Smooth muscle cell (in vitro differentiated cells): ENCODE results near the gene CTSL. TPM values are rescaled to one million over a fixed set of nuclear protein-coding genes. Genes with fewer than 3 reads are reported as not detected.

ENCODE experiments used
- DNase-seq: peaks from one replicate; lab custom pipeline; 2025; ENCODE audit not compliant: unreplicated experiment; lab: John Stamatoyannopoulos, UW
- H2AFZ ChIP-seq: fragments of 200-600 bp; sonication (generic); 2 replicates; pipeline ENCODE4 v1.6.0; 2016; ENCODE audit warnings: antibody characterized with exemption, low read depth, mild to moderate bottlenecking
- H3F3A ChIP-seq: fragments of 200-600 bp; sonication (generic); 2 replicates; pipeline ENCODE4 v1.6.0; 2017; ENCODE audit warnings: antibody characterized with exemption, low read depth
- H3K27ac ChIP-seq: fragments of 200-600 bp; sonication (generic); 2 replicates; pipeline ENCODE4 v1.5.1; 2016; ENCODE audit warnings: low read depth, mild to moderate bottlenecking
- H3K27me3 ChIP-seq: fragments of 200-600 bp; sonication (generic); 2 replicates; pipeline ENCODE4 v1.6.1; 2016; ENCODE audit warnings: low read depth, mild to moderate bottlenecking
- H3K36me3 ChIP-seq: fragments of 200-600 bp; sonication (generic); 2 replicates; pipeline ENCODE4 v1.5.1; 2016; ENCODE audit warnings: low read depth
- H3K4me1 ChIP-seq: fragments of 200-600 bp; sonication (generic); 2 replicates; pipeline ENCODE4 v1.5.1; 2016; ENCODE audit warnings: low read depth
- H3K4me2 ChIP-seq: fragments of 200-600 bp; sonication (generic); 2 replicates; pipeline ENCODE4 v1.6.0; 2016; ENCODE audit warnings: mild to moderate bottlenecking
- H3K4me3 ChIP-seq: fragments of 200-600 bp; sonication (generic); 2 replicates; pipeline ENCODE4 v1.5.1; 2016; ENCODE audit warnings: mild to moderate bottlenecking
- H3K79me2 ChIP-seq: fragments of 200-600 bp; sonication (generic); 2 replicates; pipeline ENCODE4 v1.6.0; 2016; ENCODE audit warnings: low read depth, mild to moderate bottlenecking
- H3K9ac ChIP-seq: fragments of 200-600 bp; sonication (generic); 2 replicates; pipeline ENCODE4 v1.6.0; 2016; ENCODE audit warnings: low read depth
- H3K9me3 ChIP-seq: fragments of 200-600 bp; sonication (generic); replicated peaks from 2 replicates; pipeline ENCODE4 v1.5.1; 2016; ENCODE audit warnings: low read depth
- H4K20me1 ChIP-seq: fragments of 200-600 bp; sonication (generic); 2 replicates; pipeline ENCODE4 v1.6.0; 2016; ENCODE audit warnings: low read depth
- CTCF ChIP-seq: fragments of 200-600 bp; sonication (generic); IDR thresholded peaks from 2 replicates; pipeline ENCODE4 v1.5.1; 2017; ENCODE audit warnings: borderline replicate concordance, mild to moderate bottlenecking, antibody characterized with exemption; ENCODE audit not compliant: insufficient read depth, poor library complexity, severe bottlenecking
- WGBS: methylation state at CpG from one replicate; pipeline ENCODE4 v1.1.7; 2016; ENCODE audit warnings: low lambda C conversion rate; 5-methylcytosine and 5-hydroxymethylcytosine counted together
- polyA plus RNA-seq: library from polyadenylated mRNA; unstranded; fragments of >200 nt; fragmentation: Nextera tagmentation; extraction: Ambion mirVana; gene quantifications from 2 replicates; pipeline ENCODE4 v1.2.1, GENCODE V29; 2016
- total RNA-seq: library from RNA; depleted of rRNA; stranded (reverse); fragments of >200 nt; gene quantifications from 2 replicates; pipeline ENCODE4 v1.2.3, GENCODE V29; 2014

CTSL gene
- total and polyA plus RNA-seq, 2 experiments from 2014 or later = 144 to 174 TPM

GRCh38 chr9:87749335-87750035 is 23.6 kb downstream of the CTSL start:
- Histone ChIP-seq H3K4me3 (no peak overlapping the region), H3K79me2 (no peaks in the 10 kb centered on the region), H3K9me3 (no peaks in the 10 kb centered on the region), H3K27me3 (no peaks in the 10 kb centered on the region), H3K9ac (no peak overlapping the region), H3F3A (no peaks in the 10 kb centered on the region), H3K4me2 (no peak overlapping the region), H2AFZ (no peak overlapping the region), H3K4me1 (no peaks in the 10 kb centered on the region), H4K20me1 (no peaks in the 10 kb centered on the region), H3K36me3 (no peaks in the 10 kb centered on the region), H3K27ac (no peak overlapping the region)
- WGBS = 77% methylated on average over 5 of the region's 5 CpGs
- TF ChIP-seq CTCF = no peak
- DNase-seq = no peak

- Histone ChIP-seq H3K27ac (no peak overlapping the region), H3F3A (no peaks in the 10 kb centered on the region), H3K4me3 (no peak overlapping the region), H3K4me2 (no peak overlapping the region), H3K4me1 (no peaks in the 10 kb centered on the region), H3K36me3 (no peaks in the 10 kb centered on the region), H2AFZ (no peak overlapping the region), H4K20me1 (no peaks in the 10 kb centered on the region), H3K79me2 (no peaks in the 10 kb centered on the region), H3K9ac (no peak overlapping the region), H3K27me3 (no peaks in the 10 kb centered on the region), H3K9me3 (no peaks in the 10 kb centered on the region)
- TF ChIP-seq CTCF = no peak
- no peak for DNase-seq
- 56% methylated on average over 2 of the region's 2 CpGs for WGBS
These were observed 24.8 kb downstream of the CTSL start for GRCh38 chr9:87750726-87751125.

GRCh38 chr9:87751423-87751822 is 25.5 kb downstream of the CTSL start:
- Histone ChIP-seq H3K9me3 (no peaks in the 10 kb centered on the region), H3K4me1 (no peaks in the 10 kb centered on the region), H3K9ac (no peak overlapping the region), H3K79me2 (no peaks in the 10 kb centered on the region), H3K4me2 (no peak overlapping the region), H3K27me3 (no peaks in the 10 kb centered on the region), H3K36me3 (no peaks in the 10 kb centered on the region), H3K4me3 (no peak overlapping the region), H4K20me1 (no peaks in the 10 kb centered on the region), H2AFZ (no peak overlapping the region), H3K27ac (no peak overlapping the region), H3F3A (no peaks in the 10 kb centered on the region)
- WGBS = 95% methylated on average over 3 of the region's 3 CpGs
- TF ChIP-seq CTCF = no peak
- no peak for DNase-seq

GRCh38 chr9:87751868-87752267 is 25.9 kb downstream of the CTSL start:
- TF ChIP-seq CTCF = no peak
- Histone ChIP-seq H4K20me1 (no peaks in the 10 kb centered on the region), H3K4me3 (no peak overlapping the region), H3K9ac (no peak overlapping the region), H3K9me3 (no peaks in the 10 kb centered on the region), H3K36me3 (no peaks in the 10 kb centered on the region), H3K4me1 (no peaks in the 10 kb centered on the region), H2AFZ (no peak overlapping the region), H3K27ac (no peak overlapping the region), H3K79me2 (no peaks in the 10 kb centered on the region), H3K27me3 (no peaks in the 10 kb centered on the region), H3F3A (no peaks in the 10 kb centered on the region), H3K4me2 (no peak overlapping the region)
- DNase-seq = no peak
- WGBS = 72% methylated on average over 4 of the region's 4 CpGs
